Endothelial cell of umbilical vein (primary cell): ENCODE results near the gene PCNT. TPM values are rescaled to one million over a fixed set of nuclear protein-coding genes. Genes with fewer than 3 reads are reported as not detected.

ENCODE experiments used
- BruUV-seq: library from RNA; stranded (reverse); fragments of 400-500 nt; replicated peaks from 2 replicates; lab custom pipeline; 2021; lab: Mats Ljungman, UMichigan
- CTCF ChIA-PET: fragments of 300-600, 350-600 bp; sonication (Branson Sonifier 250); formaldehyde crosslinking; loops from one replicate; lab custom pipeline; 2021; ENCODE audit warnings: antibody characterized with exemption, inconsistent platforms; lab: Charles Lee
- POLR2A ChIA-PET: fragments of 300-600, 350-600 bp; sonication (Branson Sonifier 250); formaldehyde crosslinking; loops from one replicate; lab custom pipeline; 2021; ENCODE audit warnings: antibody characterized with exemption, inconsistent platforms; lab: Charles Lee
- DNase-seq: peaks from one replicate; pipeline ENCODE4 v3.0.0-alpha.2; 2011; ENCODE audit warnings: low read depth, low spot score
- FAIRE-seq: peaks from 2 replicates; lab custom pipeline; 2011; peaks lifted over from hg19 to GRCh38; lab: Jason Lieb, UNC
- H2AFZ ChIP-seq: 2 replicates; pipeline ENCODE4 v1.6.0; 2012; ENCODE audit warnings: low read depth, low read length, control low read depth, inconsistent platforms
- H3K27ac ChIP-seq: 2 replicates; pipeline ENCODE4 v1.5.1; 2011; ENCODE audit warnings: low read depth, mild to moderate bottlenecking, control low read depth, low read length, moderate library complexity; ENCODE audit not compliant: insufficient read depth
- H3K27me3 ChIP-seq, 2 experiments: 2 replicates each; pipeline versions ENCODE4 v1.6.0 to v1.6.1; 2011; ENCODE audit warnings: low read length in 2 of 2, mixed read lengths in 1 of 2; ENCODE audit not compliant: control insufficient read depth in 2 of 2, insufficient read depth in 2 of 2
- H3K36me3 ChIP-seq, 2 experiments: 2 replicates in 1 of 2; 3 replicates in 1 of 2; pipeline ENCODE4 v1.5.1; 2011; ENCODE audit warnings: low read length in 2 of 2, mild to moderate bottlenecking in 1 of 2, moderate library complexity in 1 of 2; ENCODE audit not compliant: control insufficient read depth in 2 of 2, insufficient read depth in 2 of 2; ENCODE audit errors: extremely low read depth in 1 of 2
- H3K4me1 ChIP-seq: 3 replicates; pipeline ENCODE4 v1.5.1; 2011; ENCODE audit warnings: mild to moderate bottlenecking, low read length; ENCODE audit not compliant: control insufficient read depth, insufficient read depth; ENCODE audit errors: extremely low read depth
- H3K4me2 ChIP-seq: 2 replicates; pipeline ENCODE4 v1.6.1; 2011; ENCODE audit warnings: low read length, control low read depth, mixed read lengths; ENCODE audit not compliant: insufficient read depth
- H3K4me3 ChIP-seq, 3 experiments: fragments of 200-600 bp in 1 of 3; sonication (generic), shearing (Covaris generic) in 1 of 3; replicated peaks in 1 of 3; 2 replicates each; pipeline ENCODE4 v1.5.1; 2011 to 2016; ENCODE audit warnings: control low read depth in 3 of 3, low read length in 3 of 3, mild to moderate bottlenecking in 2 of 3, inconsistent platforms in 1 of 3, low read depth in 1 of 3, moderate library complexity in 1 of 3; ENCODE audit not compliant: insufficient read depth in 1 of 3
- H3K79me2 ChIP-seq: 2 replicates; pipeline ENCODE4 v1.6.0; 2012; ENCODE audit warnings: low read length, inconsistent platforms; ENCODE audit not compliant: control insufficient read depth, insufficient read depth
- H3K9ac ChIP-seq: replicated peaks from 2 replicates; pipeline ENCODE3; 2011; ENCODE audit warnings: low read length, control low read depth; ENCODE audit not compliant: insufficient read depth; ENCODE audit errors: extremely low read depth
- H3K9me1 ChIP-seq: replicated peaks from 3 replicates; pipeline ENCODE4 v1.6.0; 2011; ENCODE audit warnings: mild to moderate bottlenecking, low read length; ENCODE audit not compliant: control insufficient read depth, insufficient read depth; ENCODE audit errors: extremely low read depth
- H3K9me3 ChIP-seq: replicated peaks from 2 replicates; pipeline ENCODE4 v1.5.1; 2012; ENCODE audit warnings: low read length, inconsistent platforms; ENCODE audit not compliant: control insufficient read depth, insufficient read depth
- H4K20me1 ChIP-seq: replicated peaks from 2 replicates; pipeline ENCODE3; 2011; ENCODE audit warnings: mild to moderate bottlenecking, low read length; ENCODE audit not compliant: control insufficient read depth, insufficient read depth; ENCODE audit errors: extremely low read depth
- EZH2 ChIP-seq: IDR thresholded peaks from 2 replicates; pipeline ENCODE4 v1.6.1; 2012; ENCODE audit warnings: borderline replicate concordance, low read depth, mild to moderate bottlenecking, moderate library complexity, low read length, inconsistent platforms; ENCODE audit not compliant: severe bottlenecking
- FOS ChIP-seq: IDR thresholded peaks from 2 replicates; pipeline ENCODE4 v1.6.1; 2011; ENCODE audit warnings: mild to moderate bottlenecking, low read length, moderate library complexity, borderline replicate concordance; ENCODE audit not compliant: insufficient read depth
- GATA2 ChIP-seq: IDR thresholded peaks from 2 replicates; pipeline ENCODE4 v1.7.0; 2011; ENCODE audit warnings: low read depth, mild to moderate bottlenecking, moderate library complexity, mixed read lengths, low read length; ENCODE audit not compliant: insufficient read length, insufficient read depth
- JUN ChIP-seq: IDR thresholded peaks from 2 replicates; pipeline ENCODE4 v1.6.1; 2011; ENCODE audit warnings: borderline replicate concordance, low read depth; ENCODE audit not compliant: insufficient read length, insufficient read depth
- MAX ChIP-seq: IDR thresholded peaks from 2 replicates; pipeline ENCODE4 v1.6.1; 2011; ENCODE audit not compliant: insufficient read depth, insufficient read length
- MYC ChIP-seq: IDR thresholded peaks from one replicate; pipeline ENCODE4 v1.6.1; 2011; ENCODE audit warnings: mild to moderate bottlenecking, low read depth, low read length
- POLR2A ChIP-seq: IDR thresholded peaks from 2 replicates; pipeline ENCODE4 v1.6.1; 2012; ENCODE audit warnings: low read depth, mild to moderate bottlenecking, control low read depth, low read length
- POLR2AphosphoS5 ChIP-seq: IDR thresholded peaks from 2 replicates; pipeline ENCODE4 v1.6.1; 2012; ENCODE audit warnings: low read depth, mild to moderate bottlenecking, control low read depth, low read length, moderate library complexity; ENCODE audit not compliant: insufficient read depth
- dilution Hi-C: fragments of 300-500 bp; cut with MboI; formaldehyde crosslinking; loops from one replicate; pipeline ENCODE4 v1.15.0; 2019; ENCODE audit warnings: low sequenced_read_pairs; ENCODE audit not compliant: extremely low pct_ligation_motif_present
- intact Hi-C: fragments of 100-400 bp; cut with micrococcal nuclease; formaldehyde crosslinking; loops from one replicate; pipeline ENCODE4 v1.10.0; 2022
- polyA plus RNA-seq, 4 experiments: library from polyadenylated mRNA; depleted of rRNA in 3 of 4; stranded (reverse) in 3 of 4; unstranded in 1 of 4; fragments of >200 nt; gene quantifications; 2 replicates each; pipeline versions ENCODE4 v1.2.1 to v1.2.3, GENCODE V29; 2011 to 2012; ENCODE audit warnings: missing spikeins in 1 of 4
- total RNA-seq: library from RNA; stranded (reverse); gene quantifications from 2 replicates; pipeline ENCODE4 v1.2.3, GENCODE V29; 2021
- TF ChIP-seq, protein P1 (sequence below), 2 donors: IDR thresholded peaks; 1 replicate in 1 of 2; 2 replicates in 1 of 2; pipeline ENCODE4 v1.5.1; 2011; ENCODE audit warnings: low read length in 2 of 2, mild to moderate bottlenecking in 2 of 2, moderate library complexity in 2 of 2, control low read depth in 1 of 2, inconsistent platforms in 1 of 2, low read depth in 1 of 2; ENCODE audit not compliant: insufficient read depth in 1 of 2; ENCODE audit errors: extremely low read depth in 1 of 2

Gene PCNT
- total and polyA plus RNA-seq, 2 donors (not counting 3 experiments of a cell fraction or from before 2014, with no cell fraction given): 9.6 to 49.5 TPM

DNA sequence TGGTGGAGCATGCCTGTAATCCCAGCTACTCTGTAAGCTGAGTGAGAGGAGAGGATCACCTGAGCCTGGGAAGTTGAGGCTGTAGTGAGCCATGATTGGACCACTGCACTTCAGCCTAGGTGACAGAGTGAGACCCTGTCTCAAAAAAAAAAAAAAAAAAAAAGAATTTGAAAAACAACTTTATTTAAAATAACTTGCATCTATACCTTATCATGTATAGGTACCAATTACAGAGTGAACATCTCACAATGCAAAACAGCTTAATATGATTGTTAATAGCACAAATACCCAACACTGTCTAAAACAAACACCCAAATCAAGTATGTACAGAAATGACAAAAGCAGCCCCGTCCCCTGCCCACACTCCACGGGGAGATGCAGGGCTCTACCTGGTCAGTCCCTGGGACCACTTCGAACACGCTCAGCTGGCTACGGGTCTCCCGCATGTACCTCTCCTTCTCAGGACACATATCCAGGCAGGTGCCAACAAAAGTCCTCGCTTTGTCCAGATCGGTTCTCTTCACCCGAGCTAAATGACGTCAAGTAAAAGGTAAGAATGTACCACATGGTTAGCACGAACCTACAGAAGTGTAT lies 49.1 kb upstream of the PCNT start:
- Histone ChIP-seq H3K36me3 (peaks cover 14 to 38% of the 10 kb centered on the region in 2 experiments), H4K20me1 (no peaks in the 10 kb centered on the region), H3K79me2 (no peaks in the 10 kb centered on the region), H2AFZ (no peak overlapping the region), H3K9ac (no peak overlapping the region), H3K4me2 (no peak overlapping the region), H3K9me1 (no peaks in the 10 kb centered on the region), H3K9me3 (no peaks in the 10 kb centered on the region), H3K4me3 (no peak overlapping the region), H3K27ac (no peak overlapping the region), H3K4me1 (no peaks in the 10 kb centered on the region), H3K27me3 (no peaks in the 10 kb centered on the region)
- POLR2A ChIA-PET: no interaction called here
- dilution Hi-C loops: no loop called here
- FAIRE-seq: no peak
- BruUV-seq: no TSS peak
- no peak for DNase-seq
- no peak for TF ChIP-seq POLR2A
- TF ChIP-seq MAX: no peak
- no peak for TF ChIP-seq JUN
- TF ChIP-seq EZH2: no peak
- TF ChIP-seq, protein P1, sequence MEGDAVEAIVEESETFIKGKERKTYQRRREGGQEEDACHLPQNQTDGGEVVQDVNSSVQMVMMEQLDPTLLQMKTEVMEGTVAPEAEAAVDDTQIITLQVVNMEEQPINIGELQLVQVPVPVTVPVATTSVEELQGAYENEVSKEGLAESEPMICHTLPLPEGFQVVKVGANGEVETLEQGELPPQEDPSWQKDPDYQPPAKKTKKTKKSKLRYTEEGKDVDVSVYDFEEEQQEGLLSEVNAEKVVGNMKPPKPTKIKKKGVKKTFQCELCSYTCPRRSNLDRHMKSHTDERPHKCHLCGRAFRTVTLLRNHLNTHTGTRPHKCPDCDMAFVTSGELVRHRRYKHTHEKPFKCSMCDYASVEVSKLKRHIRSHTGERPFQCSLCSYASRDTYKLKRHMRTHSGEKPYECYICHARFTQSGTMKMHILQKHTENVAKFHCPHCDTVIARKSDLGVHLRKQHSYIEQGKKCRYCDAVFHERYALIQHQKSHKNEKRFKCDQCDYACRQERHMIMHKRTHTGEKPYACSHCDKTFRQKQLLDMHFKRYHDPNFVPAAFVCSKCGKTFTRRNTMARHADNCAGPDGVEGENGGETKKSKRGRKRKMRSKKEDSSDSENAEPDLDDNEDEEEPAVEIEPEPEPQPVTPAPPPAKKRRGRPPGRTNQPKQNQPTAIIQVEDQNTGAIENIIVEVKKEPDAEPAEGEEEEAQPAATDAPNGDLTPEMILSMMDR (IDR thresholded peaks at IDR 0.05; ENCODE audit: extremely low read depth in 1 of 2, insufficient read depth in 1 of 2, low read depth in 1 of 2, low read length in 2 of 2): no peak
- TF ChIP-seq FOS: no peak
- no peak for TF ChIP-seq MYC
- no peak for TF ChIP-seq GATA2
- TF ChIP-seq POLR2AphosphoS5: no peak
- intact Hi-C loops: no loop called here
- CTCF ChIA-PET: interaction anchor here (1.4 kb wide), 1 partner anchor 37 kb away, joined by 3 read pairs; no protein-coding TSS in a partner anchor
